GM21515 (cell line): Measurements from ENCODE around the gene ITPRID2.

Source experiments
- ATAC-seq: cut with Tn5 transposase; IDR thresholded peaks from one replicate; pipeline ENCODE4 v1.9.1; 2021; ENCODE audit not compliant: unreplicated experiment

ITPRID2 gene

GRCh38 chr2:181879295-181879694 is 12.2 kb upstream of the ITPRID2 start:
- ATAC-seq, result no peak

DNA sequence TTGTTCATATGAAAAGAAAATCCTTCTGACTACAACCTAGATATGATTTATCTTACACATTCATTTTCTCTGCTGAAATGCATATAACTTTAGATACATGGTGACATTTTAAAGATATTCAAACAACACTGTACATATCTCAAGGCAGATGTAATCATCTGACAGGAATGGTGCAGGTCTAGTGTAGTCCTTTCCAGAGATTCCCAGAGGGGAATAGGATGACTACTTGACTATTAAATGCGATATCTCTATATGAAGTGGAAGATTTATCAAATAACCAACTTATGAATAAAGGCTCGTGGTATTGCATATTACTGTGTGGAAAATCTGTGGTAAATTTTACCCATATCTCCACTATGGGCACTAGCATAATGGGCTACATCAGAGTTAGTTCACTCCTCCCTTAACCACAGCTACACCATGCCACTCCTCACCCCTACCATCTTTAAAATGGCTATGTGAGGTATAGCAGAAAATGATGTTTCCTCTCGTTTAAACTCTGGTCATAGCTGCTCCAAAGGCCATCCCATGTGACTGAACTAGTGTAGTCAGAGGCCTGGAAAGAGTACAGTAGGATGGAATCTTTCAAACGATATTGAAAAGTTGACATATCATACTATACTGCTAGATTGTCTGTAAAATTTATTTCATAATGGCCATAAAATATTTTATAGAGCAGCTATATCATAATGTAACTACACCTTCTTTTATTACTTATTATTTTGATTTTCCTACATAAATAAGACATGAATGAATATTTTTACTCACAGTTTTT is 9.1 kb upstream of the ITPRID2 start:
- no peak for ATAC-seq

GRCh38 chr2:181884601-181885000 is 6.9 kb upstream of the ITPRID2 start:
- ATAC-seq, result no peak

- no peak for ATAC-seq
Measured at GRCh38 chr2:181885096-181885495, 6.4 kb upstream of the ITPRID2 start.

GRCh38 chr2:181886192-181886591 is 5.3 kb upstream of the ITPRID2 start:
- ATAC-seq, result no peak

DNA sequence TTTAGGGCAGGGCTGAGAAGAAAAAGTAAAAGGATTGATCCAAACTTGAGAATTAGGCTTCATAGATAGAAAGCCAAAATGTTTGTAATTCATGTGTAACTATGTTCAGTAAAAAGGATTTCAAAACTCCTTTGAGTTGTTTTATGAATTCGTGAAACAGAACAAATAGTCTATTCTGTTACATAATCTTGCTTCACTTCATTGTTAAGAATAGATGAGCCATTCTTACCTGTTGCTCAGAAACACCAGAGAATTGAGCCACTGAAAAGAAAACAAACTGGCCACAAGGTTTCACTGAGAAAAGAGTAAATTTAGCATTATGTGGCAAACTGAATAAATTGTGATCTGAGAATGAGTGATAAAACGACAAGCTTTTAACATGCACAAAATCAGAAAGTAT is 4.5 kb upstream of the ITPRID2 start:
- no peak for ATAC-seq

DNA sequence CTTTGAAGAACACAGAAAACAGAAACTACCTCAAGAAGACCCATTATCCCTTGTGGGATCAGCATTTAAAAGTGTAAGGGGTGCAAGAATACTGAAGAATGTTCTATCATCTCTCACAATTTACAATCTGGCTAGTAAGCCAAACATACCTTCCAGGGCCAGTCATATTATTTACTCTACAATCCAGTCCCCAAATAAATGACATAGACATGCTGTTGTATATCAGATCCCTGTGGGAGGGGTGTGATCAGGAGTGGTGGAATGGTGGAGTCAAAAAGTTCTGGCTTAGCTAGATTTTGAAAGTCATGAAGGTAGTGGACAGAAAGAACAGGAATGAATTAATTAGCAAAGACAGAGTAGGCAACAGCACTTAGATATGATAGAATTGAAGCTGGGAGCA is 1.8 kb upstream of the ITPRID2 start:
- no peak for ATAC-seq

DNA sequence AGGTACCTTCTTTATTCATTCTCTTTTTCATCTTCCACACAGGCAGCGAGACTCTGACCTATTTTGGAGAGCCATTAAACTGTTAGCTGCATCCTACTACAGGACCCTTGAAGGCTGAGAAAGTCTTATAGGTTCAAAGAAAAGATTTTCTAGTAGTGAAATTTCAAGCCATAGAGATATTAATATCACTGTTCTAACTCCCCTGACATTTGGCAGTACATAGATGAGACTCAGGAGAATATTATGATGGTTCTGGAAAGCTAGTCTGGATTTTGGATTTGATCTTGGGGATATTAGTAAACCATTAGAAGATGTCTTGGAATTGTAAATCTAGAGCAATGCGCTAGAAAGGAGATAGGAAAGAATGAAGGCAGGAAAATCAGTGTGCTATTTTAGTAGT is 1.3 kb upstream of the ITPRID2 start:
- no peak for ATAC-seq

DNA sequence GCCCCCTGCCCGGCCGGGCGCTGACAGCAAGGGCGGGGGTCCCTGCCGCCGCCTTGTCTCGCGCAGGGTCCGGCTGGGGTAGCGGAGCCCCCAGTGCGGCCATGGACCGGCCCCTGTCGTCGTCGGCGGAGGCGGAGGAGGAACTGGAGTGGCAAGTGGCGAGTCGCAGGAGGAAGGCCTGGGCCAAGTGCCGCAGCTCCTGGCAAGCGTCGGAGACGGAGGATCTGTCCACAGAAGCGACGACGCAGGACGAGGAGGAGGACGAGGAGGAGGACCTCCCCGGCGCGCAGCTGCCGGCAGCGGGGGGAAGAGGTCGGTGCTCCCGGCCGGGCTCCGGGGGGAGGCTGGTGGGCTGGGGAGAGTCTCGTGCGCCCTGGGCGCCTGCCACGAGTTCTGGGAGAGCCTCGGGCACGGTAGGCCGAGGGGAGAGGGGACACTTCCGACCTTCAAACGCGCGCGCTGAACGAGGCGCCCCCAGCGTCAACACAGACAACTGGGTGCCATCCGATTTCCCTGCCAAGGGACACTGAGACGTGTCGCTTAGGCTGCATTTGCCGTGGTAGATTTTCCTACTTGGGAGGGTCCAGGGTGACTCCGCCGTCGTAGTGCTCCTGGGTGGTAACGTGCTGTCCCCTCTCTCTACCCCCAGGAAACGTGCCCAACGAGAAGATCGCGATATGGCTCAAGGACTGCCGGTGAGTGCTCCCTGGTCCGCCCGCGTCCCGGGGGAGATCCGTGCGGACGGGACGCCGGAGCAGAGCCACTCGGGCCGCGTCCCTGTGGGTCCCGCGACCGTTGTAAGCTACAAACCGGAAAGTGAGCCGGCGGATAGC is 652 bp downstream of the ITPRID2 start:
- ATAC-seq, result peak; percentile 59

DNA sequence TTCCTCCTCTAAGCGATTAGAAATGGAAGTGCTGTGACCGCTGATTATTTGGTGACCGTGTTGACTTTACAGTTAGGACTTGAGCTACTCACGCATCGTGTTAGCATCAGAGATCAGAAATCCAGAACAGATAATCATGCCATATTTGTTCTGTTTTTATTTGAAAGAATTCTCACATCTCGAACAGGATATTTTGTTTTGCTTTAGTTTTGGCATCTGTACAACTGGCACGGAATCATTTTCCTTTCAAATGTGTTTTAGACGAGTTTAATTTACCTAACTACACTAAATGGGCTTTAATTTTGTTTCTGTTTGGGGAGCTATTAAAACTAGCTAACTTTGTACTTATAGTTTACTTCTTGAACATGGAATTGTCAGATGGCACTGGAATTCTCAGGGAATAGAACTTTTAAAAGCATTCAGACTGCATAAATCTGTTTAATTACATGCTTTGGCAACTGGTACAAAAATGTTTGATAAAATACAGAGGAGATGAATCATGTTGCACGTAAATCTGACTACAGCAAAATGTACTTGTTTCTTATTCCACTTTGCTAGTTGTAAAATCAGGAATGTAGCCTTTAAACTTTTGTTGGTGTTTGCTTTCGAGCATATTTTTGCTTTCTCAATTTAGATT is 1.4 kb downstream of the ITPRID2 start:
- ATAC-seq, result no peak

DNA sequence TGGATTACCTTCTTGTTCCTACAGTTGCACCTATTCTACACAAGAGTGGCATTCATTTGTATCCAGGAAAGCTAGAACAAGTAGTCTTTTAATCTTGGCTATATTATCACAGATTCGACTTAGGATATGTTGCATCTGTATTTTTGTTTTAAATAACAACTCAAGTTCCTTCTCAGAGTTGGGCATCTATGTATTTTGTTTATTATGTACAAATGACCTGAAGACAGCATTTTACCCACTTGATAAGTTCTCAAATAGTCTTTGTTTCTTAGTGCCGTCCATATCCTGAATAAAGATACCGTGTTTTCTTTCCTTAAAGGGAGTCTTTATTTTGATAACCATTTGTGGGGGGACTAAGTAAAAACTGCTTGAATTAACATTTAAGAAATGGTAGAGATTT is 2.9 kb downstream of the ITPRID2 start:
- ATAC-seq, result no peak

- ATAC-seq, result no peak
Measured at GRCh38 chr2:181895818-181896217, 4.3 kb downstream of the ITPRID2 start.

DNA sequence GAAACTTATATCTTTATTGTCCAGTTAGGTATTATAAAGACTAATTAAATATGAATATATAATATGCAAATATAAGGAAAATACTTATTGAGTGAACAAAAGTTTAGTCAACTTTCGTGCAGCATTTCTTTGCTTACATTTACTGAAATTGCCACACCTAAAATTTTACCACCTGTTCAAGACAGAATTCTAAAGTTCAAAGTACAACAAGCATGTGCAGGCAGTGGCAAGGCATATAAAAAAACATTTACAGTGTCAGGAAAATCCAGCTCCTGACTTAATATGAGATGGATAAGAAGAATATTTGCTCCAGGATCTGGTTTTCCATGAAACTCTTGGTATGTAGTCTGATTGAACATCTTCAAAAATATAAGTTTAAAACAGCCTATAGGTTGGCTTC is 4.8 kb downstream of the ITPRID2 start:
- no peak for ATAC-seq

DNA sequence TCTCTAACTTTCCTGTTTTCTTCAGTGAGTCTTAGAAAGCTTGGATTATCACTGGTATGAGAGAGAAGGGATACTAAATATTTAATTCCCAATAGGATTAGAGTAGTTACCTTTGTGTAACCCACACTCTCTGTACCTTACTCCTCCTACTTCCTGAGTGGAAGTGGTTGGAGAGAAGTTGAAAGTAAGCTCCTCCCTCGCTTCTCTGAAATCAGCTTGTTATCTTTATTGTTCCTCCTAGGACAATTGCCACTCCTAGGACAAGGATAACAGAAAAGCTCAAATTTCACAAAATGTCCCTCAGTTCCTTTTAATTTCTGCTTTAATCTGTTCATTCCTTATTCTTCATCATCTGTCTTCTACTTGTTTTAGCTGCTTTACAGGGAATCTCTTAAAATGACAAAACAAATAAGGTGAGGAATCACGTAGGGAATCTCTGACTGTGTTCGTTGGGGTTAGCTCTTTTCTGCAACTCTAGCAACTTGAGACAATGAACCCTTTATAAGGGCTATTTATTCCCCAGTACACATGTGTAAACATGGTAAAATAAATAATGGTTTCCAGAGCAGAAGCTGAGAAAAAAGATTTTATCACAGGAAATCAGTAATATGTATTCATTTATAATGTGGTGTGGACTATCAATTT is 8.6 kb downstream of the ITPRID2 start:
- no peak for ATAC-seq

- ATAC-seq, result no peak
Measured at GRCh38 chr2:181902625-181903024, 11.1 kb downstream of the ITPRID2 start.

- peak; percentile 53 for ATAC-seq
Measured at GRCh38 chr2:181904022-181904632, 12.6 kb downstream of the ITPRID2 start.

DNA sequence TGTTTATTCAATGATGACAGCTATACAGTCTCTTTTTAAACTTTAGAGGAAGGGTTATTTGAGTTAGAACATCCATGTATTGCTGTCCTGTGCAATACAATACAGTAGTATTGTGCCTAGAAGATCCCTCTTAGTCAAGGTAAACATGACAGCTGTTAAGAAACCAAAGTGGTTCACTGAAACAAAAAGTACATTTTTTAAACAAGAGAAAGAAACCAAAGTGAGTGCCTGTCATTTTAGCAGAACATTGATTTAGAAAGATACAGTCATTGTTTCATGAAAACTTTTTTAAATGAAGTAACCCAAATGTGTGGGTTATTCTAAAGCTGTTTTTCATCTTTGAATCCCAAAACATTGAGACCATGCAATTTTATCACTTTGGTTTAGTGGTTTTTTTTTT is 15.5 kb downstream of the ITPRID2 start:
- ATAC-seq, result no peak

DNA sequence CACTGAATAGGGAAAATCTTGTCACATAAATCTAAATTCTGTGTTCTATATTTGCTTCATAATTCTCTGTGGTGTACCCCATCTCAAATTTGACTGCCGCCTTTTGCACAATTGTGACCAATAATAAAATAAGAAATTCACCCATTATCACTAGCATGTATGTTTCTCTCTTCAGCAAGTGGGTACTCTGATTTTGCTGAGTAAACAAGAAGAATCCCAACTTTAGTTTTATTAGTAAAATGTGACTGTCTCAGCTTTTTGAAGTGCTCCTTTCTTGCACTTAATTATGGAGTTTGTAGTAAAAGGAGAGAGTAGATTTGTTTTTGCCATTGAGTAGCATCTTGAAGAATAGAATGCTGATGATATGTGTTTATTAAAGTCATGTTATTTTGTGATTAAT is 16.1 kb downstream of the ITPRID2 start:
- no peak for ATAC-seq

GRCh38 chr2:181910028-181910831 is 18.7 kb downstream of the ITPRID2 start:
- peak; percentile 46 for ATAC-seq

- no peak for ATAC-seq
Measured at GRCh38 chr2:181911830-181912229, 20.3 kb downstream of the ITPRID2 start.
